Measurements from ENCODE around the gene RAMP2.

- no peak for TF ChIP-seq CTCF (conservative IDR thresholded peaks at IDR 0.05; ENCODE audit: low read depth, low read length)
- TF ChIP-seq EZH2 (IDR thresholded peaks at IDR 0.05; ENCODE audit: low read length, unreplicated experiment) = no peak
- TF ChIP-seq EZH2phosphoT487 (IDR thresholded peaks at IDR 0.05; ENCODE audit: borderline replicate concordance, low read length) = no peak
These were observed 35.2 kb downstream of the RAMP2 start for GRCh38 chr17:42796066-42796758.

Data from PC-3 (cell line).